HG02981 (cell line): ENCODE measurements around the gene PFKP.
"Not testable (repeated sequence)": the region's sequence is repeated elsewhere in the genome, so short reads cannot be mapped to it uniquely, and the experiment has no call there.

Experiments
- ATAC-seq: cut with Tn5 transposase; IDR thresholded peaks from one replicate; pipeline ENCODE4 v1.9.1; 2021; ENCODE audit warnings: mild to moderate bottlenecking, moderate library complexity; ENCODE audit not compliant: unreplicated experiment

The PFKP gene

GRCh38 chr10:3046981-3047547, 20.3 kb upstream of the PFKP start:
- no peak for ATAC-seq

DNA sequence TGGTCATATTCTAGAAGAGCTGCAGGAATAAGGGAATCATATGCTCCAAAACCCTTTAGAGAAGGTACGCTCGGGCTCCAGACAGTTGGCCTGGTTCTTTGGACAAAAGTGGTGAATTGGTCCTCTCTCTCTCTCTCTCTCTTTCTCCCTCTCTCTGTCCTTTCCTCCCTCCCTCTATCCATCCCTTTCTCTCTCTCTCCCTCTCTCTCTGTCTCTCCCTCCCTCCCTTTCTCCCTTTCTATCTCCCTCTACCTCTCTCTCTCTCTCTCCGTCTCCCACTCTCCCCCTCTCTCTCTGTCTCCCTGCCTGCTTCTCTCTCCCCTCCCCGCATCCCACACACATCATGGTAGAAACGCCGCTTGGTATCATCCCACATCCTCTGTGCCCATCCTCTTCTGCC, 19.8 kb upstream of the PFKP start:
- ATAC-seq, result no peak

DNA sequence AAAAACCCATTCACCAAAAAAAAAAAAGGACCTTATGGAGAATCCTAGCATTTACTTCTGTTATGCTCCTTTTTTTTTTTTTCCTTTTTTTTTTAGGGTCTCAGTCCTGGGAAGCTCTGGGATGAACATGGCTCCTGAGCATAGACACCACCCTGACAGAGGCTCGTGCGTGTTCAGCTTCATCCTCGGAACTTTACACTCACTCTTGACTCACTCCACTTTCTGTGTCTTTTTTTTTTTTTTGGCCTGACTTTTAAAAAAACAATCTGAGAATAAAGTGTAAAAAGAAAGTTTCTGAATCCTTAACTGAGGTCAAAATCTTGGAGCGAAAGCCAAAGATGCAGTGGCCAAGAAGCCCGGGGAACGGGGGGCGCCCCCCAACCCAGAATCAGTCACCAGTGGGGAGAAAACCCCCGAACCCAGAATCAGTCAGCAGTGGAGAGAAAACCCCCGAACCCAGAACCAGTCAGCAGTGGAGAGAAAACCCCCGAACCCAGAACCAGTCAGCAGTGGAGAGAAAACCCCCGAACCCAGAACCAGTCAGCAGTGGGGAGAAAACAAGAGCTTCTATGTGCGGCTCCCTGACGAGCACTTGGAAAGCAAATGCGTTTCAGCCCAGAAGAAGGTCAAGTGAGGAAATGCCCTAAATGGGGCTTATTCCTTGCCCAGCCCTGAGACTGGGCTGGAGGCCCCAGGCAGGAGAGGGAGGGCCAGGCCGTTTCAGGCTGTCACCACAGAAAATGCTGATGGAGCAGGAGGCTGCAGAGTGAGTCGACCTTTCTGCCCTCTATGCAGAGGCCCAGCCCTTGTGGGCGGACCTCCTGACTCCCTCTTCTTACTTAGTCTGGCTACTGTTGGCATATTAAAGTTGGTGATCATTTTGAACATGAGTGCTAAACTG, 19.0 kb upstream of the PFKP start:
- ATAC-seq, result no peak

- no peak for ATAC-seq
These were observed 15.7 kb upstream of the PFKP start for GRCh38 chr10:3051692-3052091.

DNA sequence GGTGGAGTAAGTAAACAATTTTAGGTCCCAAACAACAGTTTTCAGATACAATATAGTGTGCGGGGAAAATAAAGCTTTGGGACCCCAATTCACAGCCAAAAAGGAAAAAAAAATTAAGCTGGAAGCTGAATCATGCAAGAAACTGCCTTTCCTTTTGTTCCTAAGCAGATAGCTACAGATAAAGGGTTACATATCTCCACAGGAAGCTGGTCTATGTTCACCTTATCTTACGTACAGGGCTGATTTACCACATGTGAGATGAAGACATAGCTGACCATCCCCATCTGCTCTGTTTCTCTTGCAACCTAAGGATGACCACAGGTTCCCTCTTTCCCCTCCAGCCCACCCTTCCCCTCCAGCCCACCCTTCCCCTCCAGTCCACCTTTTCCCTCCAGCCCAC, 14.2 kb upstream of the PFKP start:
- ATAC-seq, result no peak

DNA sequence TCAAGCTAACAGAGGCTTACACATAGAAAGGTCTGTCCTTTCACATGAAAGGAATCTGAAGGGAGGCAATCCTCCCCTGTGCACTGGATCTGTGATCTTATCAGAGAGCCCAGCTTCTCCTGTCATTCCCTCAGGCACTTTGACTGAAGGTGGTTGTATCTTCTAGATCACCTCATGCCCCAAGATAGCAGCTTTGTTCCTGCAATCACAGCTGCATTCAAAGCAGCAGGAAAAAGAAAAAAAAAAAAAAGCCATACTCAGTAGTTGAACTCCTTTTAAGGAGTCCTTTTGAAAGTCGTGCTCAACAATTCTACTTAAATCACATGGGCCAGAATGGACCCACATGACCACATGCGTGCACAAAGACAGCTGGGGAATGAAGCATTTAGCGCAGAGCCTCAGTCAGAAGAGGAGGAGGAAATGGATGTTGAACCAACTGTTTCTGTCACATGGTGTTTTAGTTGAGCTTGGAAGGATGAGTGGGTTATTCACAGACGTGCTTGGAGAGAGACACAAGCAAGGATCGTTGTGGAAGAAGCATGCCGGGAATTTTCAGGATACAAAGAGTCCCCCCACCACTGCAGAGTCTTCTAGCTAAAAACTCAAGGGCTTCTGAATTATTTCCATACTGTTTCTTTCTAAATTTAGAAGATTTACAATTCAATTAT, 13.0 kb upstream of the PFKP start:
- no peak for ATAC-seq

- ATAC-seq, result no peak
These were observed 12.5 kb upstream of the PFKP start for GRCh38 chr10:3054851-3055199.

- no peak for ATAC-seq
These were observed 10.9 kb upstream of the PFKP start for GRCh38 chr10:3056280-3057037.

GRCh38 chr10:3057946-3058345, 9.4 kb upstream of the PFKP start:
- no peak for ATAC-seq

GRCh38 chr10:3059974-3060373, 7.4 kb upstream of the PFKP start:
- no peak for ATAC-seq

DNA sequence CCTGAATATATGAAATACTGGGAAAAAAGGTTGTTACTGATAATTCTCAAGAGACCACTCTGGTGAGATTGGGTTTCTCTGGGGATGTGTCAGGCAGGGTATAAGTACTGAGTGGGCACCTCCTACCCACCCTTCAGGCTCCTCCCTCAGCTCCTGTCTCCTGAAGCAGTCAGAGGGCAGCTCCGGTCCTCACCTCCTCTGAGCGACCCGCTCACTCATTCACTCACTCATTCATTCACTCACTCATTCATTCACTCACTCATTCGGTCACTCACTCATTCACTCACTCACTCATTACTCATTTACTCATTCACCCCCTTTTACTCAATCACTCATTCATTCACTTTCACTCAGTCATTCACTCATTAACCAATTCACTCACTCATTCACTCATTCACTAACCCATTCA, 6.9 kb upstream of the PFKP start:
- ATAC-seq, result no peak

GRCh38 chr10:3061323-3061898, 5.9 kb upstream of the PFKP start:
- ATAC-seq, result not testable (repeated sequence)

- no peak for ATAC-seq
These were observed 4.7 kb upstream of the PFKP start for GRCh38 chr10:3062502-3063186.

DNA sequence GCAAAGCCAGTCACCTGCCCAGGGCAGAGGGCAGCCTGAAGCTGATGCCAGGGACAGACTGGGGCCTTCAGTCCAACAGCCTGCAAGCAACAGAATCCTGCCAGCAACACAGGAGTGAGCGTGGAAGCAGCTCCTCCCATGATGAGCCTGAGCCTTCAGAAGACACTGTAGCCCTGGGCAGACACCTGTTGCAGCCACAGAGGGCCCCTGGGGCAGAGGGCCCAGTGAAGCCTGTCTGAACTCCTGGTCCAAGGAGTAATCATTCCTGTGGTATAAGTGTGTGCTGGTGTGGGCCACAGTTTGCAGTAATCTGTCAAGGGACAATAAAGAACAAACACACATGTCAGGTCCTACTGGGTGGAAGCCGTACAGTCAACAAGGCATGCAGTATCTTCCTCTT, 2.9 kb upstream of the PFKP start:
- ATAC-seq, result no peak

- ATAC-seq, result no peak
These were observed 1.7 kb upstream of the PFKP start for GRCh38 chr10:3065622-3066021.

- no peak for ATAC-seq
These were observed 831 bp upstream of the PFKP start for GRCh38 chr10:3066317-3067117.

DNA sequence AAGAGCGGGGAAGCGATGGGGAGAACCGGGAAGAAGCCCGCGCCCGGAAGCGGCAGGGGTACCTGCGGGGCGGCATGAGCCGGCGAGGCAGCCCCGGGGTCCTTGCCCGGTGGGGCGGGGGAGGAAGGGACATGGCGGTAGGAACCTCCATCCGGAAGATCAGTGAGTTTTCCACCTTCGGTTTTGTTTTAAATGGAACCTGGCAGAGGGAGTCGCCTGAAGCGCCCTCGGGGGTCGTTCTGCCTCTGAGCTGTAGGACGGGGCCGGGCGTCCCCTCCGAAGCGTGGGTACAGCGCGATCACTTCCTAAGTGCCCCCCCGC, 471 bp downstream of the PFKP start:
- peak; percentile 1 for ATAC-seq

- ATAC-seq, result peak; percentile 38
These were observed 1.0 kb downstream of the PFKP start for GRCh38 chr10:3068201-3068967.
